Stimulated activated CD8-positive, alpha-beta memory T cell treated with anti-CD3 and anti-CD28 coated beads, Interleukin-12 subunit alpha, Interleukin-12 subunit beta, amount 100 ng/mL, for 4 hours (primary cell): Measurements from ENCODE around the gene P2RX7.

Experiments
- DNase-seq: peaks from one replicate; pipeline ENCODE4 v3.0.0-alpha.2; 2020; ENCODE audit warnings: low read depth

P2RX7 gene

GRCh38 chr12:121110211-121110940 is 22.3 kb upstream of the P2RX7 start:
- peak; percentile 34 for DNase-seq

GRCh38 chr12:121111684-121112083 is 21.0 kb upstream of the P2RX7 start:
- no peak for DNase-seq

GRCh38 chr12:121112496-121112895 is 20.2 kb upstream of the P2RX7 start:
- DNase-seq, result no peak

GRCh38 chr12:121113057-121113456 is 19.6 kb upstream of the P2RX7 start:
- DNase-seq, result no peak

- DNase-seq, result no peak
Observed at GRCh38 chr12:121114019-121114639, 18.5 kb upstream of the P2RX7 start.

GRCh38 chr12:121114806-121115205 is 17.9 kb upstream of the P2RX7 start:
- no peak for DNase-seq

- DNase-seq, result no peak
Observed at GRCh38 chr12:121115530-121115929, 17.1 kb upstream of the P2RX7 start.

GRCh38 chr12:121116318-121117225 is 16.1 kb upstream of the P2RX7 start:
- DNase-seq, result no peak

GRCh38 chr12:121117226-121117777 is 15.4 kb upstream of the P2RX7 start:
- DNase-seq, result no peak

- no peak for DNase-seq
Observed at GRCh38 chr12:121120323-121120722, 12.4 kb upstream of the P2RX7 start.

- no peak for DNase-seq
Observed at GRCh38 chr12:121120989-121121755, 11.5 kb upstream of the P2RX7 start.

- no peak for DNase-seq
Observed at GRCh38 chr12:121121805-121122204, 10.9 kb upstream of the P2RX7 start.

- no peak for DNase-seq
Observed at GRCh38 chr12:121123488-121123887, 9.2 kb upstream of the P2RX7 start.

- DNase-seq, result no peak
Observed at GRCh38 chr12:121124402-121125109, 8.1 kb upstream of the P2RX7 start.

- DNase-seq, result no peak
Observed at GRCh38 chr12:121127501-121127900, 5.2 kb upstream of the P2RX7 start.

- DNase-seq, result peak; percentile 66
Observed at GRCh38 chr12:121128908-121129810, 3.5 kb upstream of the P2RX7 start.

- DNase-seq, result no peak
Observed at GRCh38 chr12:121129811-121130147, 2.9 kb upstream of the P2RX7 start.

- no peak for DNase-seq
Observed at GRCh38 chr12:121130866-121131373, 1.8 kb upstream of the P2RX7 start.

GRCh38 chr12:121131941-121132341 is 735 bp upstream of the P2RX7 start:
- no peak for DNase-seq

GRCh38 chr12:121133838-121134237 is 1.2 kb downstream of the P2RX7 start:
- DNase-seq, result no peak
